SU-DHL-6 (cell line): ENCODE measurements around the gene F2R.

Experiments
- CTCF ChIP-seq: fragments of 200-600 bp; sonication (generic); IDR thresholded peaks from one replicate; pipeline ENCODE4 v1.5.1; 2017; ENCODE audit warnings: antibody characterized with exemption, mild to moderate bottlenecking, low read length, moderate library complexity; ENCODE audit not compliant: insufficient read depth, poor library complexity, severe bottlenecking
- EZH2phosphoT487 ChIP-seq: fragments of 200-600 bp; sonication (generic), shearing (Covaris generic); conservative IDR thresholded peaks from 2 replicates; pipeline ENCODE4 v1.6.1; 2018; ENCODE audit warnings: mild to moderate bottlenecking, antibody characterized with exemption, low read length, moderate library complexity, mixed read lengths

GRCh38 chr5:76718381-76718832 lies 2.5 kb downstream of the F2R start:
- no peak for TF ChIP-seq CTCF
- no peak for TF ChIP-seq EZH2phosphoT487
